Activated CD8-positive, alpha-beta memory T cell treated with anti-CD3 and anti-CD28 coated beads for 1 hour (primary cell): ENCODE data around the gene CAMKMT.

Experiments
- DNase-seq, 2 donors: peaks; one replicate each; pipeline ENCODE4 v3.0.0-alpha.2; 2020; ENCODE audit warnings: low read depth in 1 of 2; ENCODE audit errors: extremely low read depth in 1 of 2

CAMKMT gene

GRCh38 chr2:44789446-44789845, 427.7 kb downstream of the CAMKMT start:
- DNase-seq, result no peak

- DNase-seq, result no peak
These were observed 428.4 kb downstream of the CAMKMT start for GRCh38 chr2:44789971-44790721.

- no peak for DNase-seq
These were observed 431.6 kb downstream of the CAMKMT start for GRCh38 chr2:44793322-44793870.

GRCh38 chr2:44796771-44797170, 435.0 kb downstream of the CAMKMT start:
- no peak for DNase-seq

- no peak for DNase-seq
These were observed 436.5 kb downstream of the CAMKMT start for GRCh38 chr2:44798139-44798659.

- no peak for DNase-seq
These were observed 437.4 kb downstream of the CAMKMT start for GRCh38 chr2:44799105-44799504.

- no peak for DNase-seq
These were observed 438.0 kb downstream of the CAMKMT start for GRCh38 chr2:44799754-44800153.

- no peak for DNase-seq
These were observed 439.6 kb downstream of the CAMKMT start for GRCh38 chr2:44801289-44801840.

- DNase-seq, result no peak
These were observed 440.4 kb downstream of the CAMKMT start for GRCh38 chr2:44801841-44802776.

GRCh38 chr2:44802777-44803424, 441.2 kb downstream of the CAMKMT start:
- no peak for DNase-seq

GRCh38 chr2:44804406-44805265, 442.9 kb downstream of the CAMKMT start:
- DNase-seq, result no peak

GRCh38 chr2:44805401-44806235, 443.9 kb downstream of the CAMKMT start:
- DNase-seq, result no peak

GRCh38 chr2:44807201-44808025, 445.7 kb downstream of the CAMKMT start:
- no peak for DNase-seq

GRCh38 chr2:44810892-44811530, 449.3 kb downstream of the CAMKMT start:
- DNase-seq, result no peak

GRCh38 chr2:44813165-44813564, 451.4 kb downstream of the CAMKMT start:
- DNase-seq, result no peak

GRCh38 chr2:44813658-44814057, 451.9 kb downstream of the CAMKMT start:
- no peak for DNase-seq

GRCh38 chr2:44817256-44817655, 455.5 kb downstream of the CAMKMT start:
- no peak for DNase-seq
